Activated CD8-positive, alpha-beta T cell treated with anti-CD3 and anti-CD28 coated beads, Interleukin-2, amount 10 ng/mL, durations not matched to agents 7 days and 5 days (primary cell): ENCODE data around the gene AKAP12. TPM values are rescaled to one million over a fixed set of nuclear protein-coding genes. Genes with fewer than 3 reads are reported as not detected.
A peak's percentile ranks its signal among the peaks of the same experiment; 100 is the strongest.
"Not testable (repeated sequence)": the region's sequence is repeated elsewhere in the genome, so short reads cannot be mapped to it uniquely, and the experiment has no call there.

ENCODE experiments used
- ATAC-seq: fragments of 150-1000 bp; cut with Tn5 transposase; one replicate; pipeline ENCODE4 v1.10.0; 2021; ENCODE audit warnings: moderate library complexity
- CTCF ChIA-PET: fragments of 350-600 bp; sonication (Branson Sonifier 250); formaldehyde crosslinking; loops from one replicate; lab custom pipeline; 2021; ENCODE audit warnings: antibody characterized with exemption; lab: Charles Lee
- POLR2A ChIA-PET: fragments of 350-600 bp; sonication (Branson Sonifier 250); formaldehyde crosslinking; loops from one replicate; lab custom pipeline; 2021; ENCODE audit warnings: antibody characterized with exemption; lab: Charles Lee
- DNase-seq: peaks from one replicate; pipeline ENCODE4 v3.0.0-alpha.2; 2020
- H3K27ac Mint-ChIP-seq: one replicate; pipeline ENCODE4 v1.8.0; 2021; ENCODE audit warnings: mild to moderate bottlenecking, mixed read lengths
- H3K27me3 Mint-ChIP-seq: one replicate; pipeline ENCODE4 v1.8.0; 2021; ENCODE audit warnings: low read depth, mixed read lengths
- H3K36me3 Mint-ChIP-seq: one replicate; pipeline ENCODE4 v1.8.0; 2021; ENCODE audit warnings: low read depth, mixed read lengths
- H3K4me1 Mint-ChIP-seq: one replicate; pipeline ENCODE4 v1.8.0; 2021; ENCODE audit warnings: low read depth, mixed read lengths
- H3K4me3 Mint-ChIP-seq: one replicate; pipeline ENCODE4 v1.8.0; 2021; ENCODE audit warnings: mild to moderate bottlenecking, mixed read lengths
- H3K9me3 Mint-ChIP-seq: one replicate; pipeline ENCODE4 v1.8.0; 2022; ENCODE audit warnings: mixed read lengths; ENCODE audit not compliant: insufficient read depth
- total RNA-seq, 2 experiments: library from RNA; stranded (reverse); gene quantifications; one replicate each; pipeline ENCODE4 v1.2.3, GENCODE V29; 2021

AKAP12 gene
- total RNA-seq, 2 experiments from 2014 or later: 0.05 to 0.08 TPM

- ATAC-seq: peak; percentile 54
- Mint-ChIP-seq H3K9me3 (no peaks in the 10 kb centered on the region), H3K27ac (peak overlapping the region; percentile 93), H3K27me3 (no peaks in the 10 kb centered on the region), H3K36me3 (peaks cover 55% of the 10 kb centered on the region), H3K4me3 (peak overlapping the region; percentile 66), H3K4me1 (peaks cover 70% of the 10 kb centered on the region)
- ChIA-PET POLR2A (interaction anchor here (1.2 to 3.5 kb wide), 4 partner anchors 11 to 78 kb away, joined by 4 to 45 read pairs (median 5); partner anchors contain the start of genes RMND1 and ZBTB2), CTCF (interaction anchor here (0.9 to 3.4 kb wide), 3 partner anchors 10 to 48 kb away, joined by 3 to 19 read pairs (median 18); no protein-coding TSS in a partner anchor)
- peak; percentile 40 for DNase-seq
Measured at GRCh38 chr6:151374036-151374683, 134.4 kb downstream of the AKAP12 start.

- DNase-seq: no peak
- Mint-ChIP-seq H3K27me3 (no peaks in the 10 kb centered on the region), H3K27ac (peak overlapping the region; percentile 76), H3K4me1 (peaks cover 84% of the 10 kb centered on the region), H3K36me3 (peaks cover 46% of the 10 kb centered on the region), H3K9me3 (no peaks in the 10 kb centered on the region), H3K4me3 (no peak overlapping the region)
- POLR2A ChIA-PET: interaction anchor here (4.8 kb wide), 1 partner anchor 15 kb away, joined by 35 read pairs; the partner anchor contains the start of gene ZBTB2
- no peak for ATAC-seq
- CTCF ChIA-PET: interaction anchor here (1.0 to 1.8 kb wide), 3 partner anchors 9 to 51 kb away, joined by 3 to 5 read pairs (median 3); no protein-coding TSS in a partner anchor
Measured at GRCh38 chr6:151375833-151376232, 136.1 kb downstream of the AKAP12 start.

GRCh38 chr6:151376440-151376839 lies 136.7 kb downstream of the AKAP12 start:
- Mint-ChIP-seq H3K4me3 (peak overlapping the region; percentile 49), H3K27ac (peak overlapping the region; percentile 76), H3K4me1 (peaks cover 83% of the 10 kb centered on the region), H3K9me3 (no peaks in the 10 kb centered on the region), H3K36me3 (peaks cover 41% of the 10 kb centered on the region), H3K27me3 (no peaks in the 10 kb centered on the region)
- no peak for DNase-seq
- ATAC-seq: no peak
- POLR2A ChIA-PET: interaction anchor here (4.8 kb wide), 1 partner anchor 14 kb away, joined by 35 read pairs; the partner anchor contains the start of gene ZBTB2
- CTCF ChIA-PET: interaction anchor here (1.0 to 1.8 kb wide), 2 partner anchors 9 to 52 kb away, joined by 3 to 5 read pairs; no protein-coding TSS in a partner anchor

- ChIA-PET POLR2A (interaction anchor here (0.6 to 4.8 kb wide), 2 partner anchors 13 to 44 kb away, joined by 3 to 35 read pairs; partner anchors contain the start of gene ZBTB2), CTCF (interaction anchor here (0.6 to 1.8 kb wide), 2 partner anchors 8 to 108 kb away, joined by 3 to 5 read pairs; no protein-coding TSS in a partner anchor)
- ATAC-seq: no peak
- peaks cover 81% of the 10 kb centered on the region for H3K4me1 Mint-ChIP-seq
- peak overlapping the region; percentile 76 for H3K27ac Mint-ChIP-seq
- no peak overlapping the region for H3K4me3 Mint-ChIP-seq
- no peaks in the 10 kb centered on the region for H3K9me3 Mint-ChIP-seq
- H3K27me3 Mint-ChIP-seq: no peaks in the 10 kb centered on the region
- DNase-seq: no peak
- H3K36me3 Mint-ChIP-seq: peaks cover 37% of the 10 kb centered on the region
Measured at GRCh38 chr6:151377095-151377494, 137.3 kb downstream of the AKAP12 start.

- ATAC-seq (peak; percentile 88), DNase-seq (peak; percentile 50)
- Mint-ChIP-seq H3K27me3 (no peaks in the 10 kb centered on the region), H3K9me3 (no peaks in the 10 kb centered on the region), H3K4me3 (peak overlapping the region; percentile 79), H3K4me1 (peaks cover 72% of the 10 kb centered on the region), H3K36me3 (peaks cover 36% of the 10 kb centered on the region), H3K27ac (peak overlapping the region; percentile 92)
- POLR2A ChIA-PET: interaction anchor here (0.9 to 4.8 kb wide), 5 partner anchors 9 to 22 kb away, joined by 3 to 35 read pairs (median 5); partner anchors contain the start of gene ZBTB2
- CTCF ChIA-PET: interaction anchor here (0.5 to 1.3 kb wide), 4 partner anchors 9 to 55 kb away, joined by 3 to 9 read pairs (median 3); no protein-coding TSS in a partner anchor
Measured at GRCh38 chr6:151379933-151380847, 140.4 kb downstream of the AKAP12 start.

GRCh38 chr6:151380848-151381205 lies 141.1 kb downstream of the AKAP12 start:
- Mint-ChIP-seq H3K27ac (peak overlapping the region; percentile 92), H3K27me3 (no peaks in the 10 kb centered on the region), H3K4me3 (peak overlapping the region; percentile 79), H3K4me1 (peaks cover 72% of the 10 kb centered on the region), H3K9me3 (no peaks in the 10 kb centered on the region), H3K36me3 (peaks cover 38% of the 10 kb centered on the region)
- ATAC-seq: peak; percentile 13
- no peak for DNase-seq
- CTCF ChIA-PET: interaction anchor here (0.8 to 1.3 kb wide), 2 partner anchors 9 to 12 kb away, joined by 3 to 9 read pairs; no protein-coding TSS in a partner anchor
- POLR2A ChIA-PET: interaction anchor here (0.9 to 1.8 kb wide), 4 partner anchors 9 to 22 kb away, joined by 3 to 7 read pairs (median 4); no protein-coding TSS in a partner anchor

GRCh38 chr6:151381722-151382121 lies 142.0 kb downstream of the AKAP12 start:
- no peak for ATAC-seq

GRCh38 chr6:151382631-151383030 lies 142.9 kb downstream of the AKAP12 start:
- ATAC-seq, H3K4me3 Mint-ChIP-seq, H3K27me3 Mint-ChIP-seq, POLR2A ChIA-PET, H3K9me3 Mint-ChIP-seq, DNase-seq, H3K27ac Mint-ChIP-seq: not testable (repeated sequence)
- peaks cover 71% of the 10 kb centered on the region for H3K4me1 Mint-ChIP-seq
- peaks cover 45% of the 10 kb centered on the region for H3K36me3 Mint-ChIP-seq
- CTCF ChIA-PET: interaction anchor here (3.6 kb wide), 1 partner anchor 10 kb away, joined by 19 read pairs; no protein-coding TSS in a partner anchor

More at GRCh38 chr6:151381722-151382121, 142.0 kb downstream of the AKAP12 start:
- ChIA-PET CTCF (no interaction called here), POLR2A (interaction anchor here (1.8 kb wide), 1 partner anchor 9 kb away, joined by 7 read pairs; no protein-coding TSS in a partner anchor)
- Mint-ChIP-seq H3K4me1 (peaks cover 69% of the 10 kb centered on the region), H3K36me3 (peaks cover 39% of the 10 kb centered on the region), H3K27me3 (no peaks in the 10 kb centered on the region), H3K9me3 (no peaks in the 10 kb centered on the region), H3K4me3 (no peak overlapping the region), H3K27ac (peak overlapping the region; percentile 92)
- no peak for DNase-seq

- Mint-ChIP-seq H3K27ac (peak overlapping the region; percentile 70), H3K4me1 (peaks cover 71% of the 10 kb centered on the region), H3K9me3 (no peaks in the 10 kb centered on the region), H3K36me3 (peaks cover 47% of the 10 kb centered on the region), H3K4me3 (no peak overlapping the region), H3K27me3 (no peaks in the 10 kb centered on the region)
- ChIA-PET CTCF (interaction anchor here (3.6 kb wide), 1 partner anchor 11 kb away, joined by 19 read pairs; no protein-coding TSS in a partner anchor), POLR2A (no interaction called here)
- no peak for ATAC-seq
- DNase-seq: no peak
Measured at GRCh38 chr6:151384151-151384550, 144.4 kb downstream of the AKAP12 start.

- POLR2A ChIA-PET: interaction anchor here (1.7 kb wide), 1 partner anchor 11 kb away, joined by 5 read pairs; no protein-coding TSS in a partner anchor
- peaks cover 64% of the 10 kb centered on the region for H3K4me1 Mint-ChIP-seq
- ATAC-seq: no peak
- H3K27me3 Mint-ChIP-seq: no peaks in the 10 kb centered on the region
- H3K36me3 Mint-ChIP-seq: peaks cover 49% of the 10 kb centered on the region
- peak overlapping the region; percentile 40 for H3K4me3 Mint-ChIP-seq
- H3K9me3 Mint-ChIP-seq: no peaks in the 10 kb centered on the region
- CTCF ChIA-PET: interaction anchor here (0.8 to 3.6 kb wide), 4 partner anchors 9 to 31 kb away, joined by 3 to 19 read pairs (median 4); no protein-coding TSS in a partner anchor
- peak overlapping the region; percentile 70 for H3K27ac Mint-ChIP-seq
- DNase-seq: no peak
Measured at GRCh38 chr6:151385177-151385576, 145.4 kb downstream of the AKAP12 start.
